H9 (cell line): Measurements from ENCODE around the gene SLC1A4. TPM values are rescaled to one million over a fixed set of nuclear protein-coding genes. Genes with fewer than 3 reads are reported as not detected.

Experiments
- DNase-seq: peaks from one replicate; pipeline ENCODE4 v3.0.0-alpha.2; 2017
- H2AFZ ChIP-seq: one replicate; pipeline ENCODE4 v1.6.1; 2013; ENCODE audit warnings: mild to moderate bottlenecking, low read length, control low read depth, moderate library complexity
- H2AK5ac ChIP-seq: 2 replicates; pipeline ENCODE4 v1.6.1; 2013; ENCODE audit warnings: low read length, control low read depth, mixed read lengths; ENCODE audit not compliant: insufficient read length
- H2BK120ac ChIP-seq: one replicate; pipeline ENCODE4 v1.6.1; 2013; ENCODE audit warnings: low read depth, mild to moderate bottlenecking, low read length, control low read depth, inconsistent platforms; ENCODE audit not compliant: poor library complexity, severe bottlenecking
- H2BK12ac ChIP-seq: 2 replicates; pipeline ENCODE4 v1.6.1; 2013; ENCODE audit warnings: low read length, control low read depth, mixed read lengths, low read depth; ENCODE audit not compliant: insufficient read length
- H2BK15ac ChIP-seq: 2 replicates; pipeline ENCODE4 v1.6.1; 2013; ENCODE audit warnings: low read depth, low read length, control low read depth
- H2BK20ac ChIP-seq: one replicate; pipeline ENCODE4 v1.6.1; 2013; ENCODE audit warnings: low read depth, mild to moderate bottlenecking, low read length, control low read depth, inconsistent platforms; ENCODE audit not compliant: poor library complexity, severe bottlenecking
- H2BK5ac ChIP-seq: 2 replicates; pipeline ENCODE4 v1.6.1; 2013; ENCODE audit warnings: low read length, control low read depth, mixed read lengths; ENCODE audit not compliant: insufficient read length
- H3K14ac ChIP-seq: 2 replicates; pipeline ENCODE4 v1.6.1; 2013; ENCODE audit warnings: low read length, control low read depth; ENCODE audit not compliant: insufficient read depth
- H3K18ac ChIP-seq: 2 replicates; pipeline ENCODE4 v1.6.1; 2013; ENCODE audit warnings: low read depth, mild to moderate bottlenecking, mixed read lengths, low read length, control low read depth; ENCODE audit not compliant: insufficient read length
- H3K23ac ChIP-seq: 2 replicates; pipeline ENCODE4 v1.6.1; 2013; ENCODE audit warnings: low read length, control low read depth, mixed read lengths, low read depth; ENCODE audit not compliant: insufficient read length
- H3K23me2 ChIP-seq: 2 replicates; pipeline ENCODE4 v1.6.1; 2013; ENCODE audit warnings: low read depth, mild to moderate bottlenecking, mixed read lengths, low read length, control low read depth; ENCODE audit not compliant: insufficient read length, poor library complexity, severe bottlenecking
- H3K27ac ChIP-seq: 2 replicates; pipeline ENCODE4 v1.5.1; 2013; ENCODE audit warnings: low read length, control low read depth, mixed read lengths, low read depth; ENCODE audit not compliant: insufficient read length
- H3K27me3 ChIP-seq: 2 replicates; pipeline ENCODE4 v1.6.1; 2013; ENCODE audit warnings: low read length, control low read depth, inconsistent platforms; ENCODE audit not compliant: insufficient read depth
- H3K4ac ChIP-seq: 2 replicates; pipeline ENCODE4 v1.6.1; 2013; ENCODE audit warnings: low read depth, mild to moderate bottlenecking, control low read depth, inconsistent platforms, low read length, moderate library complexity
- H3K4me1 ChIP-seq: 2 replicates; pipeline ENCODE4 v1.6.1; 2013; ENCODE audit warnings: low read length, control low read depth, inconsistent platforms; ENCODE audit not compliant: insufficient read depth
- H3K4me2 ChIP-seq: 2 replicates; pipeline ENCODE4 v1.6.1; 2013; ENCODE audit warnings: low read length, control low read depth, mixed read lengths; ENCODE audit not compliant: insufficient read length, insufficient read depth
- H3K56ac ChIP-seq: 2 replicates; pipeline ENCODE4 v1.6.1; 2013; ENCODE audit warnings: low read depth, mild to moderate bottlenecking, mixed read lengths, low read length, control low read depth; ENCODE audit not compliant: insufficient read length
- H3K79me1 ChIP-seq: 2 replicates; pipeline ENCODE4 v1.6.1; 2013; ENCODE audit warnings: low read depth, mild to moderate bottlenecking, moderate library complexity, low read length, control low read depth, inconsistent platforms; ENCODE audit not compliant: insufficient read depth, poor library complexity, severe bottlenecking
- H3K79me2 ChIP-seq: 2 replicates; pipeline ENCODE4 v1.6.1; 2013; ENCODE audit warnings: low read length, control low read depth, inconsistent platforms; ENCODE audit not compliant: insufficient read depth
- H3K9ac ChIP-seq: 2 replicates; pipeline ENCODE4 v1.6.1; 2013; ENCODE audit warnings: low read length, control low read depth, mixed read lengths; ENCODE audit not compliant: insufficient read length; ENCODE audit errors: extremely low read depth
- H3K9me3 ChIP-seq: one replicate; pipeline ENCODE4 v1.6.1; 2013; ENCODE audit warnings: low read depth, low read length, inconsistent platforms; ENCODE audit not compliant: control insufficient read depth
- H3T11ph ChIP-seq: one replicate; pipeline ENCODE4 v1.6.1; 2013; ENCODE audit warnings: mild to moderate bottlenecking, low read length, control low read depth, inconsistent platforms
- H4K20me1 ChIP-seq: one replicate; pipeline ENCODE4 v1.6.1; 2013; ENCODE audit not compliant: control insufficient read depth, insufficient read length, insufficient read depth
- H4K5ac ChIP-seq: 2 replicates; pipeline ENCODE4 v1.6.1; 2013; ENCODE audit warnings: low read depth, mild to moderate bottlenecking, mixed read lengths, low read length, control low read depth; ENCODE audit not compliant: insufficient read length
- H4K8ac ChIP-seq: replicated peaks from 2 replicates; pipeline ENCODE4 v1.6.1; 2013; ENCODE audit warnings: low read length, control low read depth, mixed read lengths, low read depth; ENCODE audit not compliant: insufficient read length
- H4K91ac ChIP-seq: 2 replicates; pipeline ENCODE4 v1.6.1; 2013; ENCODE audit warnings: low read depth, mild to moderate bottlenecking, moderate library complexity, mixed read lengths, low read length, control low read depth; ENCODE audit not compliant: insufficient read length
- H3K27ac Mint-ChIP-seq, 3 experiments: 2 replicates in 2 of 3; 3 replicates in 1 of 3; pipeline ENCODE4 v1.8.0; 2020 to 2021; ENCODE audit warnings: mixed read lengths in 3 of 3, mild to moderate bottlenecking in 1 of 3, moderate library complexity in 1 of 3
- H3K27me3 Mint-ChIP-seq: 2 replicates; pipeline ENCODE4 v1.8.0; 2021; ENCODE audit warnings: low read depth, mild to moderate bottlenecking, moderate library complexity, mixed read lengths
- H3K36me3 Mint-ChIP-seq, 3 experiments: 2 replicates in 2 of 3; 3 replicates in 1 of 3; pipeline ENCODE4 v1.8.0; 2020 to 2021; ENCODE audit warnings: low read depth in 3 of 3, mixed read lengths in 3 of 3; ENCODE audit not compliant: insufficient read depth in 1 of 3
- H3K4me1 Mint-ChIP-seq, 2 experiments: 2 replicates each; pipeline ENCODE4 v1.8.0; 2020; ENCODE audit warnings: mixed read lengths in 2 of 2
- H3K4me3 Mint-ChIP-seq, 2 experiments: 2 replicates in 1 of 2; 3 replicates in 1 of 2; pipeline ENCODE4 v1.8.0; 2020 to 2021; ENCODE audit warnings: mild to moderate bottlenecking in 2 of 2, mixed read lengths in 2 of 2, moderate library complexity in 1 of 2
- H3K9me3 Mint-ChIP-seq, 2 experiments: 2 replicates in 1 of 2; 3 replicates in 1 of 2; pipeline ENCODE4 v1.8.0; 2020; ENCODE audit warnings: mild to moderate bottlenecking in 2 of 2, mixed read lengths in 2 of 2, moderate library complexity in 1 of 2
- CTCF ChIP-seq: fragments of 200-600 bp; sonication (generic); conservative IDR thresholded peaks from 3 replicates; pipeline ENCODE4 v1.8.0; 2021; ENCODE audit warnings: antibody characterized with exemption, mild to moderate bottlenecking
- WGBS: extraction: QIAGEN DNeasy Blood & Tissue Kit; methylation state at CpG from one replicate; pipeline ENCODE4 v1.1.7; 2013; ENCODE audit warnings: missing lambda C conversion rate, low lambda C conversion rate, mixed read lengths; ENCODE audit not compliant: insufficient read length; ENCODE audit errors: extremely low coverage; 5-methylcytosine and 5-hydroxymethylcytosine counted together
- total RNA-seq: library from RNA; stranded (reverse); gene quantifications from 2 replicates; pipeline ENCODE4 v1.2.1, GENCODE V29; 2021

The SLC1A4 gene
- total RNA-seq, 1 experiment from 2014 or later = 1.9 TPM

GRCh38 chr2:64947885-64948284 lies 41.3 kb upstream of the SLC1A4 start:
- DNase-seq = no peak
- H2BK120ac ChIP-seq = no peak overlapping the region
- H2AFZ ChIP-seq = no peak overlapping the region
- H4K8ac ChIP-seq = no peak overlapping the region
- no peak overlapping the region for H3K23ac ChIP-seq
- H2BK20ac ChIP-seq = no peak overlapping the region
- H3K4me2 ChIP-seq = no peak overlapping the region
- no peaks in the 10 kb centered on the region for H3K23me2 ChIP-seq
- H3K4ac ChIP-seq = no peak overlapping the region
- no peak for TF ChIP-seq CTCF
- no peaks in the 10 kb centered on the region for H3K79me2 ChIP-seq
- H3K79me1 ChIP-seq = no peaks in the 10 kb centered on the region
- Mint-ChIP-seq H3K27me3 (no peaks in the 10 kb centered on the region; the same call in none of the 2 replicates), H3K27ac (no peak overlapping the region), H3K4me3 (no peak overlapping the region), H3K36me3 (no peaks in the 10 kb centered on the region; a peak in 1 of 7 replicates), H3K9me3 (no peaks in the 10 kb centered on the region), H3K4me1 (peaks cover 15 to 16% of the 10 kb centered on the region in 2 experiments)
- no peaks in the 10 kb centered on the region for H3K27me3 ChIP-seq
- H2BK15ac ChIP-seq = no peak overlapping the region
- no peak overlapping the region for H4K5ac ChIP-seq
- no peak overlapping the region for H3K27ac ChIP-seq
- no peak overlapping the region for H3K14ac ChIP-seq
- no peak overlapping the region for H2BK12ac ChIP-seq
- no peak overlapping the region for H4K91ac ChIP-seq
- H3K56ac ChIP-seq = no peak overlapping the region
- H3K18ac ChIP-seq = no peak overlapping the region
- H4K20me1 ChIP-seq = no peaks in the 10 kb centered on the region
- no peaks in the 10 kb centered on the region; the same call in 1 of the 2 replicates for H3K4me1 ChIP-seq
- H3K9ac ChIP-seq = no peak overlapping the region
- WGBS = no CpG with 5 or more reads among the region's 4 CpGs
- H2BK5ac ChIP-seq = no peak overlapping the region
- no peak overlapping the region for H3T11ph ChIP-seq
- H3K9me3 ChIP-seq = no peaks in the 10 kb centered on the region
- H2AK5ac ChIP-seq = no peak overlapping the region
